Measurements from ENCODE around the gene RPS6KA5. TPM values are rescaled to one million over a fixed set of nuclear protein-coding genes. Genes with fewer than 3 reads are reported as not detected.
"Not testable (repeated sequence)": the region's sequence is repeated elsewhere in the genome, so short reads cannot be mapped to it uniquely, and the experiment has no call there.

RPS6KA5 gene
- total RNA-seq, 1 donor from 2014 or later = 9.1 TPM

- no peak for ATAC-seq
Observed at GRCh38 chr14:90829677-90830076, 230.8 kb downstream of the RPS6KA5 start.

- peak; percentile 25 for ATAC-seq
Observed at GRCh38 chr14:90828642-90829487, 231.6 kb downstream of the RPS6KA5 start.

- ATAC-seq = peak; percentile 97
Observed at GRCh38 chr14:90827919-90828610, 232.4 kb downstream of the RPS6KA5 start.

GRCh38 chr14:90823542-90823941 lies 236.9 kb downstream of the RPS6KA5 start:
- ATAC-seq = not testable (repeated sequence)

DNA sequence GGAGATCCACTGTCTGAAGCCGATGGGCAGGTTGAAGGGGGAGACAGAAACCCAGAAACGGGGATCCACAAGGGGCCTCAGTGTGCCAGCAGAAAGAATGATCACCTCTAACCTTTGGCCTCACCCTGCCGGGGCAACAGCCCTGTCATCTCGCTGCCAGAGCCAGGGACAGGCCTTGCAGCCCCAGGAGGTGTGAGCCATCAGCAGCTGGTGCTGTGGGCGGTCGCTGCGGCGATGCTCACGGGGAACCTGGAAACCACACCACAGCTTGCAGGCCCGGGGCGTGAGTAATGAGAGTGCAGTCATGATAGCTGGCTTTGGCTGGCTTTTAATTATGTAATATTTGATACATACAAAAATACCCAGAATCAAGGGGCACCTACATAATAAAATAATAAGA lies 239.5 kb downstream of the RPS6KA5 start:
- peak; percentile 87 for ATAC-seq

DNA sequence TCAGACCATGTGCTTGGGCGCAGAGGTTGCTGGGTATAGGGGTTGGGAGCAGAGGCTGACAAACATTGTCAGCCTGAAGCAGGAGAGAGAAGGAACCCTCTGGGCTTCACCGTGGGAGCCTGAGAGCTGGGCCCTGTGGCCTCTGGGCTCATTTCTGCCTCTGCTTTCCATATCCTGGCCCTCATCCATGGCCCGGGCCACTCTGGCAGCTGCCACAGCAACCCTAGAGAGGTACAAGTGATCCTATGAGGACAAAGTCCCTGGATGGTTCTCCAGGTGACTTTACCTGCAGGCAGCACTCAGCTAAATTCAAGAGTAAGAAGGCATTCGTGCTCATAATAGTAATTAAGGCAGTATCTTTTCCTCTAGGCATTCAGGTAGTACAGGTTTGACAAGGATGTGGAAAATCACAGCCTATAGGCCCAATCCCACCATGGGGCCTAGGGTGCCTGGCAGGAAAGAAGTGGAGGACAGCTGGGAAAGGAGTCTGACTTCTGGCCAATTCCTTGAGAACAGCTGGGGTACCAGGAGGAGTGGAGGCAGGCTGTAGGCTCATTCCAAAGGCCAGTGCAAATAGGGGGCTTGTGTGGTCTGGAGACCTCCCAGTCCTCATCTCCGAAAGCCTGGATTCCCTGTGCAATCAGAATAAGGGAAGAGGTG lies 240.6 kb downstream of the RPS6KA5 start:
- peak; percentile 55 for ATAC-seq

- no peak for ATAC-seq
Observed at GRCh38 chr14:90818715-90819114, 241.7 kb downstream of the RPS6KA5 start.

GRCh38 chr14:90816681-90817436 lies 243.6 kb downstream of the RPS6KA5 start:
- no peak for ATAC-seq

GRCh38 chr14:90815822-90816662 lies 244.4 kb downstream of the RPS6KA5 start, which contains the start of gene TTC7B:
TTC7B (minus strand) TSS chr14:90816430; CDS start chr14:90816295, 135 bp downstream.
- ATAC-seq = peak; percentile 43

DNA sequence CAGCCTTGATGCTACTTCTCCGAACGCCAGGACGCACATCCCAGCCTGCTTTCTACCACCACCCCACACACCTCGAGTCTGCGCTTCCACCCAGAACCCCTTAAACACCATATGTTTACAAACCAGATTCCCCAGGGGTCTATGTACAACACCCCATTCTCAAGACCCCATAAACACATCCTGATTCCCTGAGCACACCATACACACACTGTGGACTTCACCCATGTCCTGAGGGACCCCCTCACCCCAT lies 244.9 kb downstream of the RPS6KA5 start:
- no peak for ATAC-seq

DNA sequence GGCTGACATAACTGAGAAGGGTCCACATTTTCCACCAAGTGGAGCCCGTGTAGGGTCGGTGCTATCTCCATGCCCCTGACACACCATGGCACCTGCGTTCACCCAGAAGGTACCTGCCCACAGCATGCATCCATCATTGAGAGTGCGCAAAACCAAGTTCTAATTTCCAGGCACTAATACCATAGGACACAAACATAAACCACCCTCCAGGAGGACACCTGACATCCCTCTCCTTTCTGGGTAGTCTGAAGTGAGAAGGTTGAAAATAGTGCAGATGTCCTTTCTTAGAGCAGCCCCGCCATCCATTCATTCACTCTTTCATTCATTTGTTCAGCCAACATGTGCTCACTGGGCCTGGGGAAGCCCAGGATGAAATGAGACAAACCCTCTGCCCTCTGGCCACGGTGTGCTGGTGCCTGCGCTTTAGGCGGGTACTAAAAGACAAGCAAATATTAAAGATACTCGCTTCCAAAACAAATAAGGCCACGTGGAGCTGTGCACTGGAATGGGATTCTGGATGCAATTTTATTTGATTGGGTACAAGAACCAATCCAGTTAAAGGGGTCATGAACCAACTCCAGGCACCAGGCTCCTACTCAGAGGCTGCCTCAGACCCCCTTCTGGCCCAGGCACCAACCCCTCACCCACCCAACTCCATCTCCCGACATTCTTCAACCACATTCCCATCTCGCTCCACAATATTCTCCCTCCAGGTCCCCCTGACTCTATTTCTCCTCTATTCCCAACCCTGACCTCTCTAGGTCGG lies 245.5 kb downstream of the RPS6KA5 start:
- ATAC-seq = no peak

- ATAC-seq = no peak
Observed at GRCh38 chr14:90813442-90813841, 247.0 kb downstream of the RPS6KA5 start.

DNA sequence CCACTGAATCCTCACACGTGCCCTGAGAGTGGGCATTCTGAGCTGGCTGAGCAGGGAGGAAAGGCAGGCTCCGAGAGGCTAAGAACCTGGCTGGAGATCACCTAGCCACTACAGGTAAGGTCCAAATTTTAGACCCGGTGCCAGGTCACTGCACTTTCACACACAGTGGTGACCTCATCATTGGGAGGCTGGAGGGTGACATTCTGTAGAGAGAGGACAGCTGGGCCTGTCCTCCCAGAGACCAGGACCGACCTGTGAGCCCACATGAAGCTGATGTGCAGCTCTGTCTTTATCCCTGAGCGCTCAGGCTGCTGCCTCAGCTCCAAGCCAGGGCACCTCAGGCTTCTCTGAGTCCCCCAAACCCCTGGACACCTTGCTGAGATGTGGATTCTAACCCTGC lies 248.3 kb downstream of the RPS6KA5 start:
- ATAC-seq = no peak

GRCh38 chr14:90811641-90812040 lies 248.8 kb downstream of the RPS6KA5 start:
- ATAC-seq = no peak

- no peak for ATAC-seq
Observed at GRCh38 chr14:90810806-90811205, 249.6 kb downstream of the RPS6KA5 start.

DNA sequence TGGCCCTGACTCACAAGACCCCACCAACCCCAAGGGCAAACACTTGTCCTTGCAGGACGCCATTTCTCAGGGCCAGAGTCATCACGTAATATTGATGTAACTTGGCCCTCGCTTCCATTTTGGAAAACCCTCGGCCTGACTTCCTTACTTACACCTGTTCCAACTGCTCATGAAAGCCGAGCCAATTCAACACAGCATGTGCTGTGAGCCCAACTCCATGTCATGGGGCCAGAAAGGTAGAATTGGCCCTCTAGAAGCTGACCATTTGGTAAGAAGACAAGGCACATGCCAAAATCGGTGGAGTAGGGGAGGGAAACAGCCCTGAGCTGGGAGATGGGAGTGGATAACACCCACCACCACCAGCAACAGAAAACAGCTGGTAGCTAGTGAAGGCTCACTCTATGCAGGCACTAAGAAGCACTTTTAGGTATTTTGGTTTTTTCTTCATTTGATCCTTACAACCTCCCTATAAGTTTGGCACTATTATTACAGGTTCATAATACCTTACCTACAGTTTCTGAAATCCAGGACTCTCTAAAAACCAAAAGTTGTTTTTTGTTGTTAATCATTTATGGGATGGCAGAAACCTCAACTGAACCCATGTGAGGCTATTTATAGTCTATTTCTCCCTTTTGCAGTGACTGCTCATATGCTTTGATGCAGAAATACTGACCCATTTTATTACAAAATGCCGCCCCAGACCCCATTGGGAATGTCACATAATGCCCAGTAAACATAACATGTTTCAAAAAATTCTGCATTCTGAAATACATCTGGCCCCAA lies 250.7 kb downstream of the RPS6KA5 start:
- no peak for ATAC-seq

DNA sequence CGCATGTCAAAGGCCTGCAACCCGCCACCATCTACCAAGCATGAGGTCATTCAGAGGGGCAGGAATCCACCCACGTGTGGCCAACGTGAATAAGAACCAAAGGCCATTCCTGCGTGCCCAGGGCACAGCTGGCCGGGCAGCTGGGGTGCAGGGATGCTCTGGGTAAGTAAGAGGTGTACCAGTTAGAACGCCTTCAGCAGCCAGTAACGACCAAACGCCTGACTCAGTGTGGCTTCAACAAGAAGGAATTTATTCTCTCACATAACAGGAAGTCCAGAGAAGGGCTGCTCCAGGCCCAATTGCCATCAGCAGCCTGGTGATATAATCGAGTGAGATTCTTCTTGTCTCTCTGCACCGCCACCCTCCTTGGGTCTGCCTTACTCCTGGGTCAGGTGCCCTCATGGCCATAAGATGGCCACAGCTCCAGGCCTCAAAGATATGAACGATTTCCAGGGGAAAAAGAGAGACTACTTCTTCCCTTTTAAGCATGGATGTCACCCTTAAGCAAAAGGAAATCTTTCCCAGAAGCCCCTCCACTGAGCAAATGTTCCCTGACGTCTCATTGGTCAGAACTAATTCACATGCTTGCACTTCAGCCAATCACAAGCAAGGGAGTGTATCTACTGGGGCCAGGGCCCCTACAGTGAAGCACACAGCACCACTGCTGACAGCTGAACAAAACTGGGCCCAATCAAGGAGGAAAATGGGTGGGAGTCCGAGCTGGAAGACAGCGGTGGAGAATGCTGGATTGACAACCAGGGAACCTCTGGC lies 251.5 kb downstream of the RPS6KA5 start:
- no peak for ATAC-seq

DNA sequence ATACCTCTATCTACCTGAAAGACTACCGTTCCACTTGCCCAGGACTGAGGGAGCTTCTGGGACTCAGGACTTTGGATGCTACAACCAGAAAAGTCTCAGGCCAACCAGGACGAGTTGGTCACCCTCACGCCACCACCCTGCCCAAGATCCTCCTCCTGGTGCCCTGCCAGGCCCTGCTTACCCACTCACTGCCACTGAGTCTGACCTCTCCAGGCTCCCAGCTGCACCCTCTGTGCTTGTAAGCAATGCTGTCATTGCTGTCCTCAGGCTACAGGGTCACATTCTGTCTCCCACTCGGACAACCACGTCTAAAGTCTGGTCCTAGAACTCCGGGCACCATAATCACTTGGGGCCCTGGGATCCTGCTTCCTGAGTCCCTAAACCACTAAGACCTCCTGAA lies 253.4 kb downstream of the RPS6KA5 start:
- no peak for ATAC-seq

Data from esophagus mucosa (tissue), 1 donor.